Measurements from ENCODE around the gene CCNF.

DNA sequence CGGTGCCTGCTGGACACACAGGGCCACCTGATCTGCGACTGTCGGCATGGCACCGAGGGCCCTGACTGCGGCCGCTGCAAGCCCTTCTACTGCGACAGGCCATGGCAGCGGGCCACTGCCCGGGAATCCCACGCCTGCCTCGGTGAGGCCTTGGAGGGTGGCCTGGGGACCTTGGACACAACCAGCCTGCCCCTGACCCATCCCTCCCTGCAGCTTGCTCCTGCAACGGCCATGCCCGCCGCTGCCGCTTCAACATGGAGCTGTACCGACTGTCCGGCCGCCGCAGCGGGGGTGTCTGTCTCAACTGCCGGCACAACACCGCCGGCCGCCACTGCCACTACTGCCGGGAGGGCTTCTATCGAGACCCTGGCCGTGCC, 43.2 kb downstream of the CCNF start:
- TF ChIP-seq, protein P1, sequence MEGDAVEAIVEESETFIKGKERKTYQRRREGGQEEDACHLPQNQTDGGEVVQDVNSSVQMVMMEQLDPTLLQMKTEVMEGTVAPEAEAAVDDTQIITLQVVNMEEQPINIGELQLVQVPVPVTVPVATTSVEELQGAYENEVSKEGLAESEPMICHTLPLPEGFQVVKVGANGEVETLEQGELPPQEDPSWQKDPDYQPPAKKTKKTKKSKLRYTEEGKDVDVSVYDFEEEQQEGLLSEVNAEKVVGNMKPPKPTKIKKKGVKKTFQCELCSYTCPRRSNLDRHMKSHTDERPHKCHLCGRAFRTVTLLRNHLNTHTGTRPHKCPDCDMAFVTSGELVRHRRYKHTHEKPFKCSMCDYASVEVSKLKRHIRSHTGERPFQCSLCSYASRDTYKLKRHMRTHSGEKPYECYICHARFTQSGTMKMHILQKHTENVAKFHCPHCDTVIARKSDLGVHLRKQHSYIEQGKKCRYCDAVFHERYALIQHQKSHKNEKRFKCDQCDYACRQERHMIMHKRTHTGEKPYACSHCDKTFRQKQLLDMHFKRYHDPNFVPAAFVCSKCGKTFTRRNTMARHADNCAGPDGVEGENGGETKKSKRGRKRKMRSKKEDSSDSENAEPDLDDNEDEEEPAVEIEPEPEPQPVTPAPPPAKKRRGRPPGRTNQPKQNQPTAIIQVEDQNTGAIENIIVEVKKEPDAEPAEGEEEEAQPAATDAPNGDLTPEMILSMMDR (IDR thresholded peaks at IDR 0.05), result no peak
- TF ChIP-seq SIN3A (IDR thresholded peaks at IDR 0.05; ENCODE audit: borderline replicate concordance, insufficient read depth, low read depth, low read length) (no peak), POLR2AphosphoS5 (IDR thresholded peaks at IDR 0.05; ENCODE audit: low read depth, low read length) (no peak), REST (IDR thresholded peaks at IDR 0.05; ENCODE audit: insufficient read depth in 1 of 2, low read depth in 2 of 2, low read length in 1 of 2) (no peak), TCF7L2 (IDR thresholded peaks at IDR 0.05; ENCODE audit: low read depth, low read length) (no peak)

Data from Panc1 (cell line).